MM.1S (cell line): Measurements from ENCODE around the gene EIF6.

Experiments
- DNase-seq: peaks from one replicate; pipeline ENCODE4 v3.0.0-alpha.2; 2015
- H2AFZ ChIP-seq: fragments of 300-600 bp; sonication (generic); 2 replicates; pipeline ENCODE4 v1.6.0; 2016; ENCODE audit warnings: antibody characterized with exemption, low read length
- H3F3A ChIP-seq: fragments of 300-600 bp; sonication (generic); 2 replicates; pipeline ENCODE4 v1.6.1; 2016; ENCODE audit warnings: mild to moderate bottlenecking, antibody characterized with exemption, low read length, moderate library complexity, mixed read lengths; ENCODE audit not compliant: insufficient read depth
- H3K27ac ChIP-seq: fragments of 300-600 bp; sonication (generic); 2 replicates; pipeline ENCODE4 v1.5.1; 2016; ENCODE audit warnings: mild to moderate bottlenecking, low read length
- H3K27me3 ChIP-seq: fragments of 300-600 bp; sonication (generic); replicated peaks from 2 replicates; pipeline ENCODE4 v1.6.0; 2016; ENCODE audit warnings: low read length; ENCODE audit not compliant: insufficient read depth
- H3K36me3 ChIP-seq: fragments of 300-600 bp; sonication (generic); replicated peaks from 2 replicates; pipeline ENCODE4 v1.6.1; 2016; ENCODE audit warnings: mild to moderate bottlenecking, low read length, mixed read lengths; ENCODE audit not compliant: insufficient read depth
- H3K4me1 ChIP-seq: fragments of 300-600 bp; sonication (generic); 2 replicates; pipeline ENCODE4 v1.6.1; 2016; ENCODE audit warnings: low read length, mixed read lengths
- H3K4me2 ChIP-seq: fragments of 300-600 bp; sonication (generic); 2 replicates; pipeline ENCODE4 v1.6.0; 2016; ENCODE audit warnings: low read depth, low read length
- H3K4me3 ChIP-seq: fragments of 300-600 bp; sonication (generic); 2 replicates; pipeline ENCODE4 v1.5.1; 2016; ENCODE audit warnings: low read length, mixed read lengths
- H3K79me2 ChIP-seq: fragments of 300-600 bp; sonication (generic); 2 replicates; pipeline ENCODE4 v1.6.1; 2016; ENCODE audit warnings: mixed run types, low read length, mixed read lengths
- H3K9ac ChIP-seq: fragments of 300-600 bp; sonication (generic); 2 replicates; pipeline ENCODE4 v1.6.1; 2016; ENCODE audit warnings: low read length, mixed read lengths
- H3K9me2 ChIP-seq: fragments of 300-600 bp; sonication (generic); replicated peaks from 2 replicates; pipeline ENCODE4 v1.6.1; 2016; ENCODE audit warnings: mild to moderate bottlenecking, low read length, mixed read lengths; ENCODE audit not compliant: insufficient read depth
- H3K9me3 ChIP-seq: fragments of 300-600 bp; sonication (generic); replicated peaks from 2 replicates; pipeline ENCODE4 v1.6.1; 2016; ENCODE audit warnings: mild to moderate bottlenecking, low read length, mixed read lengths; ENCODE audit not compliant: insufficient read depth
- H4K20me1 ChIP-seq: fragments of 300-600 bp; sonication (generic); 2 replicates; pipeline ENCODE4 v1.6.1; 2016; ENCODE audit warnings: mild to moderate bottlenecking, low read length, moderate library complexity, mixed read lengths; ENCODE audit not compliant: insufficient read depth
- EZH2 ChIP-seq: fragments of 300-600 bp; sonication (generic); optimal IDR thresholded peaks from 2 replicates; pipeline ENCODE3; 2017; ENCODE audit warnings: low read depth, mild to moderate bottlenecking, antibody characterized with exemption, low read length, mixed read lengths
- EZH2phosphoT487 ChIP-seq: fragments of 300-600 bp; sonication (generic); IDR thresholded peaks from 2 replicates; pipeline ENCODE4 v1.6.1; 2018; ENCODE audit warnings: antibody characterized with exemption, low read length
- TF ChIP-seq, protein P1 (sequence below): fragments of 300-600 bp; sonication (generic); IDR thresholded peaks from 2 replicates; pipeline ENCODE4 v1.5.1; 2016; ENCODE audit warnings: antibody characterized with exemption, low read length, mixed read lengths

The EIF6 gene

DNA sequence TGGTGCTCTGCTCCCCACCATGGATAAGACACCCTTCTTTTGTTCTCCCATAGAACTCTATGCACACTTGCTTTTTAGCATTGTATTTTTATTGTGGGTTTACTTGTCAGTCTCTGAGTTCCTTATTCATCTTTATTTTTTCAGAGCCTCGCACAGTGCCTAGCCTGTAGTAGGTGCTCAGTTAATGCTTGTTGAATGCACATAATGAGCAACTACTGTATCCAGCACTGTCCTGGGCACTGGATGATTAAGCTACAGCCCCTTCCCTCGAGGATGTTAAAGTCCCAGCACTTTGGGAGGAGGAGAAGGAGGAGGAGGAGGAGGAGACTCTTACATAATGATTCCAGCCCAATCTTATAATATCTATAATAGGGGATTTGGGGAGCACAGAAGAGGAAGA is 41.3 kb downstream of the EIF6 start:
- no peak overlapping the region for H3K4me2 ChIP-seq
- H3K79me2 ChIP-seq, result no peaks in the 10 kb centered on the region
- H3K9me3 ChIP-seq, result no peaks in the 10 kb centered on the region
- no peaks in the 10 kb centered on the region for H4K20me1 ChIP-seq
- no peaks in the 10 kb centered on the region for H3K4me1 ChIP-seq
- no peaks in the 10 kb centered on the region for H3K27me3 ChIP-seq
- no peak for DNase-seq
- no peak overlapping the region for H3K9ac ChIP-seq
- H3K27ac ChIP-seq, result no peak overlapping the region
- no peak overlapping the region for H2AFZ ChIP-seq
- H3K4me3 ChIP-seq, result no peak overlapping the region
- H3K36me3 ChIP-seq, result no peaks in the 10 kb centered on the region
- no peaks in the 10 kb centered on the region for H3F3A ChIP-seq
- no peak for TF ChIP-seq EZH2
- TF ChIP-seq, protein P1, sequence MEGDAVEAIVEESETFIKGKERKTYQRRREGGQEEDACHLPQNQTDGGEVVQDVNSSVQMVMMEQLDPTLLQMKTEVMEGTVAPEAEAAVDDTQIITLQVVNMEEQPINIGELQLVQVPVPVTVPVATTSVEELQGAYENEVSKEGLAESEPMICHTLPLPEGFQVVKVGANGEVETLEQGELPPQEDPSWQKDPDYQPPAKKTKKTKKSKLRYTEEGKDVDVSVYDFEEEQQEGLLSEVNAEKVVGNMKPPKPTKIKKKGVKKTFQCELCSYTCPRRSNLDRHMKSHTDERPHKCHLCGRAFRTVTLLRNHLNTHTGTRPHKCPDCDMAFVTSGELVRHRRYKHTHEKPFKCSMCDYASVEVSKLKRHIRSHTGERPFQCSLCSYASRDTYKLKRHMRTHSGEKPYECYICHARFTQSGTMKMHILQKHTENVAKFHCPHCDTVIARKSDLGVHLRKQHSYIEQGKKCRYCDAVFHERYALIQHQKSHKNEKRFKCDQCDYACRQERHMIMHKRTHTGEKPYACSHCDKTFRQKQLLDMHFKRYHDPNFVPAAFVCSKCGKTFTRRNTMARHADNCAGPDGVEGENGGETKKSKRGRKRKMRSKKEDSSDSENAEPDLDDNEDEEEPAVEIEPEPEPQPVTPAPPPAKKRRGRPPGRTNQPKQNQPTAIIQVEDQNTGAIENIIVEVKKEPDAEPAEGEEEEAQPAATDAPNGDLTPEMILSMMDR, result no peak
- no peak for TF ChIP-seq EZH2phosphoT487
- no peaks in the 10 kb centered on the region for H3K9me2 ChIP-seq

DNA sequence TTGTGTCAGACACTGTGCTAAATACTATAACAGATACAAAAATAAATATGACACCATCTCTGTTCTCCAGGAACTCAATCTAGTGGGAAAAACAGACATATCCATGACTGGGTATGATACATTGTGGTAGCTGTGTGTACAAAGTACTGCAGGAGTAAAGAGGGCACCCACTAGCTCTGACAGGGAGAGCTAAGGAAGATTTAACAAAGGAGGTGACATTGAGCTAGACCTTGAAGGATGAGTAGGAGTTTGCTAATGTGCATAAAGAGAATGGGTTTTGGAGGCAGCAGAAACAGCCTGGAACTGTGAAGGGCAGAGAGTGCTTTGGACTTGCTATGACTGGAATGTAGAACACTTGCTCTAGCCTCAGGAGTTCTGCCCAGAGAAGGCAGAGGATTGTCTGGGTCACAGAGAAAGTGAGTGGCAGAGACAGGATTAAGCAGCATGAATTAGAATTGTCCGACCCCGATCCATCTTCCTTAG is 43.7 kb downstream of the EIF6 start:
- H3K4me1 ChIP-seq, result no peaks in the 10 kb centered on the region
- TF ChIP-seq EZH2phosphoT487 (no peak), EZH2 (no peak)
- TF ChIP-seq, protein P1, result no peak
- no peaks in the 10 kb centered on the region for H3K79me2 ChIP-seq
- no peak overlapping the region for H2AFZ ChIP-seq
- H3K4me3 ChIP-seq, result no peak overlapping the region
- H3K27ac ChIP-seq, result no peak overlapping the region
- no peaks in the 10 kb centered on the region for H4K20me1 ChIP-seq
- H3K9ac ChIP-seq, result no peak overlapping the region
- H3K9me2 ChIP-seq, result no peaks in the 10 kb centered on the region
- no peak overlapping the region for H3K4me2 ChIP-seq
- H3K36me3 ChIP-seq, result no peaks in the 10 kb centered on the region
- H3F3A ChIP-seq, result no peaks in the 10 kb centered on the region
- no peak for DNase-seq
- H3K9me3 ChIP-seq, result no peaks in the 10 kb centered on the region
- no peaks in the 10 kb centered on the region for H3K27me3 ChIP-seq

DNA sequence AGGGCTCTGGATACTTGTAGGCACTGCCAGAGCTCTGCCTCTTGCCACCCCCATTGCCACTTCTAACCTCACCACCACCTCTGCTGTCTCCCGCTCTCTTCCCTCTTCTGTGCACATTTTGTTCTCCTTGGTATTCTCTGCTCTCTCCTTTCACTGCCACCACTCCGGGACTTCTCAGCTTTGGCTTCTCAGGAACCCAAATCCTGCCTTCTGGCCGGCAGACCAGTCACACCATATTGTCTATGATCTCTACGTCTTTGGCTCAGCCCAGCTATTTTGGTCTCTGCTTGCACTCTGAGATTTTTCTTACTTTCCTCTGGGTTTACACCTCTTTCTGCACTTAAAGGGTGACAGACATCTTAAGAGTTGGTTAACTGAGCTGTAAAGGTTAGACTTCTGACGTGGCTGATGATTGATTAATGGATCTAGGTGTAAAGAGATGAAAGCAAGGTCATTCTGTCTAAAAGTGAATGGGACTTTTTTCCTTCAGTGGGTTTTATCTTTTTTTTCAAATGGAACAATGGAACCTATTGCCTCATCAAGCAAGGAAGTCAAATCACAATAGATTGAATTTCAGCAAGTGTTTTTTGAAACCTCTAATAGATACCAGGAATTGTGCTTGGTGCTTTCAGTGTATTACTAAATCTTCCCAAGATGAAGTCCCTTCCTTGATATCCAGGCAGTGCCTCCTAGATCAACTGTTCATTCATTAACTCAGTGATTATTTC is 44.3 kb downstream of the EIF6 start:
- TF ChIP-seq EZH2, result no peak
- no peak for TF ChIP-seq EZH2phosphoT487
- TF ChIP-seq, protein P1, result no peak

More for the DNA sequence above, 44.3 kb downstream of the EIF6 start:
- H4K20me1 ChIP-seq, result no peaks in the 10 kb centered on the region
- no peak overlapping the region for H3K4me2 ChIP-seq
- no peaks in the 10 kb centered on the region for H3K9me3 ChIP-seq
- H3K9ac ChIP-seq, result no peak overlapping the region
- H3K27me3 ChIP-seq, result no peaks in the 10 kb centered on the region
- DNase-seq, result no peak
- no peaks in the 10 kb centered on the region for H3K9me2 ChIP-seq
- no peaks in the 10 kb centered on the region for H3K36me3 ChIP-seq
- no peak overlapping the region for H3K4me3 ChIP-seq
- H3K79me2 ChIP-seq, result no peaks in the 10 kb centered on the region
- no peaks in the 10 kb centered on the region for H3K4me1 ChIP-seq
- no peak overlapping the region for H2AFZ ChIP-seq
- no peaks in the 10 kb centered on the region for H3F3A ChIP-seq
- no peak overlapping the region for H3K27ac ChIP-seq
